T-helper 1 cell treated with Interleukin-12 subunit alpha and Interleukin-12 subunit beta and Interleukin-4 antibody, amounts not matched to agents 30 ng/mL and 1 ng/mL, for 36 hours (primary cell): ENCODE results near the gene TRAF3. TPM values are rescaled to one million over a fixed set of nuclear protein-coding genes. Genes with fewer than 3 reads are reported as not detected.
"Not testable (repeated sequence)": the region's sequence is repeated elsewhere in the genome, so short reads cannot be mapped to it uniquely, and the experiment has no call there.

Experiments
- intact Hi-C: fragments of 100-400 bp; cut with micrococcal nuclease; formaldehyde crosslinking; loops from one replicate; pipeline ENCODE4 v1.15.1; 2024
- total RNA-seq: library from RNA; stranded (reverse); gene quantifications from 2 replicates; pipeline ENCODE4 v1.2.3, GENCODE V29; 2022

Gene TRAF3
- total RNA-seq, 1 donor from 2014 or later: 92.9 TPM

- intact Hi-C loops: no loop called here
Observed at GRCh38 chr14:102751088-102751487, 26.2 kb upstream of the TRAF3 start.

DNA sequence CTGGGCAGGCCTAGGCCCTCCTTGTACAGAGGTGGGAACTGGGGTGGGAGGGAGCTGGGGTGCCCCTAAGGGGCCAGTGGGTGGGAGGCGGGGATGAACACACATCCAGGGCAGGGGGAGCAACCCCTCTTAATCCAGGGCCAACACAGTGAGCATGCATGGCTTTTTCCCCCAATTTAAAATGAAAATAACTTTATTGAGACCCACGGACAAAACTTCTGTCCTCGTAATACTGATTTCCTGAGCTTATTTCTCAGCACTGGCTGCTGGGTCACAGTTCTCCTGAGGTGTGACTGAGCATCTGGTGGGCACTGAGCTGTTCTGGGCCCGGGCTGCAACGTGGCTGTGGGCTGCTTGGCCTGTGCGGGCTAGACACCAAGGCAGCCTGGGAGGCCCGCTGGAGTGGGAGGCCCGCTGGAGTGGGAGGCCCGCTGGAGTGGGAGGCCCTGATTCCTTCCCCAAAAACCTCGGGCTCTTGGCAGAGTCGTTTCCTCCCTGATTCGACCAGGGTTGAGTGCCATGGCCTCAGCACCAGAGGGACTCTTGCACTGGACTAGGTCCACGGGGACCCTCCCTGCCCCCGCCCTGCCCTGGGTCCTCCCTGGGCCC lies 24.9 kb upstream of the TRAF3 start:
- intact Hi-C loops: no loop called here

DNA sequence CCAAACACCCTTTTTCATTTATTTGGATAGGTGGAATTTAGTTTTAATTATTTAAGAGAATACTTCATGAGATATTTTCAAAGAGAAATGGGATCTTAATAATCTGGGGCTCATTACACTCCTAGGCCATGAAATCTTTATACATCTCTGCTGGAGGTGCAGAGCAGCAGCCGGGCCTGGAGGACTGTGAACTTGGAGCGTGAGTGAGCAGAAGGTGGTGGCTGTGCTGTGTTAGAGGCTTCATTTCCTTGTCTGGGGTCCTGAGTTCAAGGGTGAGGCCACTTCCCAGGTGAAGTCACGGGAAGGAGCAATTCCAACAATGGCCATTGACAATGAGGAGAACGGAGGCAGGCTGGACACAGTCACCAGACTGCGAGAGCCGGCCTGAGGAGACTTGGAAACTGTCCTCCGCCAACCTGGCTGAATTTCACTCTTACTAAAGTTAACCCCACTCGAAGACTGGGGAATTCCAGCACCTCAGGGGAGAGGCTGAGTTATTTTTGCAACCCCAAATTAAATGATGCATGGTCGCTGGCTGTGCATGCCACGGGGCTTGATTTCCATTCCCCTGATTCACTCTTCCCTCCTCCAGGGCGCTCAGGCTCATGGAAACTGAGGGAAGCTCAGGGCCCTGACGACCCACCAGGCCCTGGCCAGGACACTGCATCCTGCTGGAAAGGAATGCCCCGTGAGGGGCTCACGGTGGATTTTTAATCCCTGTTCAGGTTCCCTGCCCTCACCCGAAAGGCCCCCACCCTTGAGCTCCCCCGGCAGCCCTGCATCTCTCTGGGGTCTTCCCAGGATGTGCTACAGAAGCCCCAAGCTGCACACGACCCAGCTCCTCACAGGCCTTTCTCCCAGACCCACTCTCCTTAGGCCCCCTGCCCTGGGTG lies 22.6 kb upstream of the TRAF3 start:
- intact Hi-C loops: no loop called here

DNA sequence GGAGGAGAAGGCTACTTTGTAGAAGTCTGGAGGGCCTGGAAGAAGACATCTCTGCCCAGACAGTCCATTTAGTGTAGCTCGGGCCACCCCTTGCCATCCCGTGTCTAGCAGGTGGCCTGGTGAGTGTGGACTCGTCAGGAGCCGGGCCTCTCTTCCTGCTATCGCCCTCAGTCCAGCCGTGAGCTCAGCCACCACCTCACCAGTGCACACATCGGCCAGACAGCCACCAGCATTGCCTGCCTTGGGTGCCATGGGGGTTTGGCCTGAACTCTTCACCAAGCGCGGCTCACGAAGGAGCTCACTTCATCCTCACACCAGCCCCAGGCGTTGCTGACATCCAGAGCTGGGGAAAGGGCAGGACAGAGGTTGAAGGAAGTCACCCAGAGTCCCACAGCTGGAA lies 19.6 kb upstream of the TRAF3 start:
- intact Hi-C loops: no loop called here

DNA sequence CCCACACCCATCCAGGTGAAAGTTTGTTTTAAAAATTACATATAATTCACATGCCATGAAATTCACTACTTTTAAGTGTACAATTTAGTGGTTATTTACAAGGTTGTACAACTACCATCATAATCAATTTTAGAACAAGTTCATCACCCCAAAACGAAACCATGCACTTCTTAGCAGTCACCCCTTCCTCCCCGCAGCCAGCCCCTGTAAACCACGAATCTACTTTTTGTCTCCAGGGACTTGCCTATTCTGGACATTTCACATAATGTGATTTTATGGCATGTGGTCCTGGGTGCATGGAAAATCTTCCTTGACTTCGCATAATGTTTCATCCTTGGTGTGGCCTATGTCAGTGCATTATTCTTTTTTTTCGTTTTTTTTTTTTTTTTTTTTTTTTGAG lies 19.2 kb upstream of the TRAF3 start:
- intact Hi-C loops: no loop called here

GRCh38 chr14:102759456-102760187 lies 17.6 kb upstream of the TRAF3 start:
- intact Hi-C loops: no loop called here

DNA sequence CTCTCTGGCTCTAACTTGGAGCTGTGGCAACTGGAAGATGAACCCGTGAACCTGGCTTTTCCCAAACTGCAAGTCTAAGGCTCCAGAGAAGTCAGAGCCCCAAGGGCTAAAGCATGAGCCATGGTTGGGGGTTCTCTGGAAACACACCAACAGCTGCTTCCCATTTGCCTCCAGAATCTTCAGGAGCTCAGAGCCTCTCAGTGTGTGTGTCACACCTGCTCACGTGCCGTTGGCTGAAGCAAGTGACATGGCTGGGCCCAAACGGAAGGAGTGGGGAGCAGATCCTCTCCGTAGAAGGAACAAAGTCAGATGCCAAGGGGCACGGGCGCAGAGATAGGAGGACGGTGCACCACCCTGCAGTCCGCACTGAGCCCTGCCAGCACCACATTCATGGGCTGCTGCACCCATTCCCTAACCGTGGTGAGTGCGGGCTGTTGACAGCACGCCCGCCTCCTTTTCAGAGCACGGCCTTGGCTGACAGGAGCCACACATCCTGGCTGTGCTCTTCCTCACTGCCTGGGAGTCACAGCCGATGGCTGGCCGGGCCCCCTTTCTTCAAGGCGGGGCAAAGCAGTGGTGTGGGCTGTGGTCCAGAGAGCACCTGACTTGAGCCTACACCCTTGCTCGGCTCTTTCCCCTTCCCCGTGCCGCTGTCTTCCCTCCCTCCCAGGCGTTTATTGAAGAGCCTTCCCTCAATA lies 16.6 kb upstream of the TRAF3 start:
- intact Hi-C loops: no loop called here

DNA sequence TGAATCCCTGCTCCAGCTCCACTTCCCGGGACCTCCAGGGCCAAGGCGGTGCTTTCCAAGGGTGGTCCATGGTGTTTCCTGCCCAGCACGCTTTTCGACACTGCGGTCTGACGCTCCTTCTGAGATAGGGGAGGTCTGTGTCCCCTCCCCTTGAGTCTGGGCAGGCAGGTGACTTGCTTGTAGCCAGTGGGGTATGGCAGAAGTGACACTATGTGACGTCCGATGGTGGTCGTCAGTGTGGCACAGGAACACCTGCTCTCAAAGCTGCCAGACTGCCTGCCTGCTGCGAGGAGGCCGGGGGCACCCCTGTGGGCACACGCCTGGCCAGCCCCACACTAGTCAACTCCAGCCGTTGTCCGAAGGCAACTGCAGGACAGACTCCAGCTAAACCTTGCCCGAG lies 16.0 kb upstream of the TRAF3 start:
- intact Hi-C loops: no loop called here

DNA sequence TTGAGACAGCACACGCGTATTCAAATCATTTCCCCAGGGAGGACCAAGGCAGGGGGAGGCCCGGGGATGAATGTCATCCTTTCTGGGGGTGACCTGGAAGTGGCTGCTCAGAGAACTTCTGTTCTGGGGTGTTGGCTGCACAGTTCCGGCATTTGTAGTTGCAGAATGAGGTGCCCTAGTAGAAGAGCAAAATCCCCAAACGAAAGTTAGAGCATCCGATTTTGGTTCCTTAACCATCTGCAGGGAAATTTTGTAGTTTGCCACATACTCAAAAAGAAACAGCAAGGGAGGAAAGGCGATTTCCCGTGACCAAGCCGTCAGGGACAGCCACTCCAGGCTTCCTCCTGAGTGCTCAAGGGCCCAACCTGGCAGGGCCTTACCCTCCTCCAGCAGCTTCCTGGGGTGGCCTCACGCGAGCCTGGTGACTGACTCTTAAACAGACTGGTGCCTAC lies 13.0 kb upstream of the TRAF3 start:
- intact Hi-C loops: no loop called here

DNA sequence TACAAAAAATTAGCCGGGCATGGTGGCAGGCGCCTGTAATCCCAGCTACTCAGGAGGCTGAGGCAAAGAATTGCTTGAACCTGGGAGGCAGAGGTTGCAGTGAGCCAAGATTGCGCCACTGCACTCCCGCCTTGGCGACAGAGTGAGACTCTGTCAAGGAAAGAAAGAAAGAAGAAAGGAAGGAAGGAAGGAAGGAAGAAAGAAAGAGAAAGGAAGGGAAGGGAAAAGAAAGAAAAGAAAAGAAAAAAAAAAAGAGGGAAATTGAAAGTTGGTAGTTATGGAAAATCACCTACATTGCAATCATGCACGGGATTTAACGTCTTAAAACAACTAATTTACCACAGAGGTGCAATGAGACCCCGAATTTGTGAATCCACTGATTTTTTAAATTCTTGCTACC lies 11.5 kb upstream of the TRAF3 start:
- intact Hi-C loops: not testable (repeated sequence)

- intact Hi-C loops: no loop called here
Observed at GRCh38 chr14:102768223-102769048, 8.8 kb upstream of the TRAF3 start.

DNA sequence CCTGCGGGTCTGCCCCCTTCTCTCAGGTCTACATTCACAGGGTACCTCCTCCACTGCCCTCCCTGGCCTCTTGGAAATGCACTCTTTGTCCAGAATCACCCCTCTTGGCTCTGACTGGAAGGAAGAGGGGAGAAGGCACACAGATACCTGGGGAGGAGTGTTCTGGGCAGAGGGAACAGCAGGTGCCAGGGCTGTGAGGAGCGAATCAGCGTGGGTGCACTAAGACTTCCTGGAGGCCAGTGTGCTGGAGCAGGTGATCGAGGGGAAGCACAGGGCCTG lies 8.3 kb upstream of the TRAF3 start:
- intact Hi-C loops: no loop called here

- intact Hi-C loops: loop anchor here (10.0 kb wide), 4 partner anchors 246 to 614 kb away; partner anchors contain the start of genes EIF5, MARK3 and ZNF839
Observed at GRCh38 chr14:102770147-102771123, 6.8 kb upstream of the TRAF3 start.

- intact Hi-C loops: loop anchor here (10.0 kb wide), 4 partner anchors 246 to 614 kb away; partner anchors contain the start of genes EIF5, MARK3 and ZNF839
Observed at GRCh38 chr14:102771144-102771543, 6.1 kb upstream of the TRAF3 start.

DNA sequence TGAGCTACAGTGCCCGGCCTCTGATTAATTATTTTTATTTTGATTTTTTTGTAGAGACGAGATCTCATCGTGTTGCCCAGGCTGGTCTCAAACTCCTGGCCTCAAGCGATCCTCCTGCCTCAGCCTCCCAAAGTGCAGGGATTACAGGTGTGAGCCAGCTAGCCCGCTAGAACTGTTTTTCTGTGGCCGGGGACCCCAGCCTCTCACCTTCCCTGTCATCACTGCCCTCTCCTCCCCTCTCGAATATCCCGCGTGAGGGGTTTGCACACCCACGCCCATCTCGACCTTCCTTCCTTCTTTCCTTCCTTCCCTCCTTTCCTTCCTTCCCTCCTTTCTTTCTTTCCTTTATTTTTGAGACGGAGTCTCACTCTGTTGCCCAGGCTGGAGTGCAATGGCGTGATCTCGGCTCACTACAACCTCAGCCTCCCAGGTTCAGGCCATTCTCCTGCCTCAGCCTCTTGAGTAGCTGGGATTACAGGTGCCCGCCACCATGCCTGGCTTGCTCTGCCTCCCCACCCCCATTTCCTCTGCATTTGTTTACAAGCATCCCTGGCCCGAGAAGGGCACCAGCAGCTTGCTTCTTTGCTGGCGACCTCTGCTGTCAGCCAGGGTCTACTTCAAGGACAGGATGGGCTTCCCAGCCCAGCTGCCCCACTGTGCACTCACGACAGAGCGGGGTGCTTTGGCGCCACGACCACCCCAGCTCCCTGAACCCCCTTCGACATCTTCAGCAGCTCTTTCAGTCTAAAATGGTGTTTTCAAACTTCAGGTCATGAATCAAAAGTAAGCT lies 4.3 kb upstream of the TRAF3 start:
- intact Hi-C loops: loop anchor here (10.0 kb wide), 4 partner anchors 248 to 612 kb away; partner anchors contain the start of genes EIF5, MARK3 and ZNF839

GRCh38 chr14:102774391-102775153 lies 2.7 kb upstream of the TRAF3 start:
- intact Hi-C loops: loop anchor here (1.0 to 10.0 kb wide), 10 partner anchors 80 to 610 kb away; partner anchors contain the start of genes CDC42BPB, EIF5, MARK3 and RCOR1
